Stimulated activated CD8-positive, alpha-beta memory T cell treated with anti-CD3 and anti-CD28 coated beads, Interleukin-7, amount 100 ng/mL, for 24 hours (primary cell): Measurements from ENCODE around the gene SCFD1.
"Not testable (repeated sequence)": the region's sequence is repeated elsewhere in the genome, so short reads cannot be mapped to it uniquely, and the experiment has no call there.

Experiments used
- DNase-seq: peaks from one replicate; pipeline ENCODE4 v3.0.0-alpha.2; 2020; ENCODE audit warnings: low read depth

SCFD1 gene

DNA sequence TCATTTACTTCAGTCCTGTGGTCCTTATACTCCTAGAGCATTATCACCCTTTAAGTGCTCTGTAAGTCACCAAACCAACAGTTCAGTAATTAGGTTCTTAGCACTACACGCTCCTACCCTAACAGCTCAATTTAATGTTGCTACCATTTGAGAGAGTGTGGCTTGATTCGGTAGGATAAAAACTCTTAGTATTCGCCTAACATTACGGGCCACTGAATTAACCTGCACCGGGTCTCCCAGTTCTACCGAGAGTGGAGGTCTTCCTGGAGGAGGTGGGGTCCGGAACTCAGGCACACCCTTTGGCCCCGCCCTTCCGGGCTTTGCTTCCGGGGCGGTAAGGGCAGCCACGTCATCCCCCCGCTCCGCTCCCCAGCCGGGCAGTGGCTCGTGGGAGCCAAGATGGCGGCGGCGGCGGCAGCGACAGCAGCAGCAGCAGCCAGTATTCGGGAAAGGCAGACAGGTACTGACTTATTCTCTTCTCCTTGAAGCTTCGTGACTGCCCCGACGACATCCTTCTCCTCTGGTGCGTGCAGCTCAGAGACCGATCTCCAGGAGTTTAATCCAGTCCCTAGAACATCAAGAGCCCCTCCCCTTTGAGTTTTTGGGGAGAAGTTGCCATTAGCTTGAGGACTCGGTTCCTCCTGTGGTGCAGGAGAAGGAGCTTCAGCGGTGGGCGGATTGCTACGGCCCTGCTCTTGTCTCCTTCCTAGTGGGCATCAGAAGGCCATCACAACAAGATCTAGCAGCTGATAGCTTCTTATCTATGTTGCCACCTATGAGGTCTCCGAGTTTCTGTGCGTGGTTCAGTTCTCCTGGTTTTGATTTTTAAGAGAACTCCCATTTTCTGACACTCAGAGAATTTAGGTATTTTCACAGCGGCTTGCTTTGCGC lies at the start of gene SCFD1:
Gene SCFD1, plus strand, starts transcription at position 380 of the 891 bp plus-strand sequence. Its CDS starts 20 bp downstream, at position 400.
- peak; percentile 82 for DNase-seq

DNA sequence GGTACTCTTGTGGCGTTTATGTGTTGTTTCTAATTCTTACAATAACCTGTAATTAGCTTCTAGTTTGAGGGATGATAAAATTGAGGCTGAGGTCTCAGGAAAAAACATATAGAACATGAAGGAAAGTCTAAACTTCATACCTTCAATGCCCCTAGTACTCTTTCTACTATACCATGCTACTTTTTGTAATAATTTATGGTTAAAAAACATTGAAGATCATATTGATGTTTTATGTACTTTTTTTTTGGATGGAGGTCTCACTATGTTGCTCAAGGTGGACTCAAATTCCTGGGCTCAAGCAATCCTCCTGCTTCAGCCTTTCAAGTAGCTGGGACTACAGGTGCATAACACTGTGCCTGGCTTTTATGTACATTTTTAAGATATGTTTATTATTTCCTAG lies 49.3 kb upstream of the SCFD1 start:
- no peak for DNase-seq

DNA sequence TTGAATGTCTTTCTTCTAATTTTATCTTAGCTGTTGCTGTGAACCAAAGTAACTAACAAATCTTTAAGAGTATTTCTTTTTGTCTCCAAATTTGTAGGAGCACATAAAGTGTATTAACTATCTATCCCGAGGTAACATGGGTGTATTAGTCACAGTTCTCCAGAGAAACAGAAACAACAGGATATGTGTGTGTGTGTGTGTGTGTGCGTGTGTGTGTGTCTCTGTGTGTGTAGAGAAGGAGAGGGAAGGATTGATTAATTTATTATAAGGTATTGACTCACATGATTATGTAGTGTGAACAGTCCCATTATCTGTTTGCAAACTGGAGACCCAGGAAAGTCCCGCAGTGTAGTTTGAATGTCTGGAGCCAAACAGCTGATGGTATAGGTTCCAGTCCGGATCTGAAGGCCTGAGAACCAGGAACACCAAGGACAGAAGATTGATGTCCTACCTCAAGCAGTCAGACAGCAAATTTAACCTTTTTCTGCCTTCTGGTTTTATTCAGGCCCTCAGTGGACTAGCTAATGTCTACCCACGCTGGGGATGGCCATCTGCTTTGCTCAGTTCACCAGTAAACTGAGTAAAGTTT lies 48.8 kb upstream of the SCFD1 start:
- no peak for DNase-seq

GRCh38 chr14:30573966-30574365 lies 48.2 kb upstream of the SCFD1 start:
- DNase-seq: no peak

- not testable (repeated sequence) for DNase-seq
Measured at GRCh38 chr14:30574777-30575176, 47.3 kb upstream of the SCFD1 start.

DNA sequence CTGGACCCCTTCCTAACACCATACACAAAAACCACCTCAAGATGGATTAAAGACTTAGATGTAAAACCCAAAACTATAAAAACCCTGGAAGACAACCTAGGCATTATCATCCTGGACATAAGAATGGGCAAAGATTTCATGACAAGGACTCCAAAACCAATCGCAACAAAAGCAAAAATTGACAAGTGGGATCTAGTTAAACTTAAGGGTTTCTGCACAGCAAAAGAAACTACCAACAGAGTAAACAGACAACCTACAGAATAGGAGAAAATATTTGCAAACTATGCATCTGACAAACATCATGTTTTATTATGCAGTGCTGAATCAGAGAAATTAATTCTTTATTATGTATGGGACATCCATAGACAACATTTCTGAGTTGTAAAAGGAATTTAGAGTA lies 45.8 kb upstream of the SCFD1 start:
- not testable (repeated sequence) for DNase-seq

DNA sequence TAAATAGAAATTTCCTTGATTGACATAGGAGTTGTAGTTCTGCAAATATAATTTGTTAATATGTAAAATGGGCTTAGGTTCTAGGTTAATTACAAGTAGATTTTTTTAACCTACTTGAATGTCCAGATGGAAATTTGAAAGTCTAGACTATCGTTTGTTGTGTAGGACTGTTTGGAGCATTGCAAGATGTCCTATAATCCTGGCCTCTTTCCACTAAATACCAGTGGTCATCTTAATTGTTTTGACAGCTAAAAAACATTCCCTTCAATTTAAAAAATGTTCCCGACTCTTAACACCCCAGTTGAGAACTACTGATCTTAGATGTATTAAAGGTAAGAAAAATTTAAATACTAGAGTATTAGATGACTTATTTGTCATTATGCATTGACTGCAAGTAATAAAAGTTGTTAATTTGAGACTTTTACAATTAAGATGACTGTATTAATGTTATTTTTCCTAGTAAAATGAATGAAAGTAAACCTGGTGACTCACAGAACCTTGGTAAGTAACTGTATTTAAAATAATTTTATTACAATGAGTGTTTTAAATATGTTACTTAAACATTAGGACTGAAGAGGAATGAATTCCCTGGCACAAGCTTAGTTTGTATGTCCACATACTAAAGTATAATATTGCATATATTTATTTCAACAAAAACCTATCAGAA lies 41.4 kb upstream of the SCFD1 start:
- no peak for DNase-seq

DNA sequence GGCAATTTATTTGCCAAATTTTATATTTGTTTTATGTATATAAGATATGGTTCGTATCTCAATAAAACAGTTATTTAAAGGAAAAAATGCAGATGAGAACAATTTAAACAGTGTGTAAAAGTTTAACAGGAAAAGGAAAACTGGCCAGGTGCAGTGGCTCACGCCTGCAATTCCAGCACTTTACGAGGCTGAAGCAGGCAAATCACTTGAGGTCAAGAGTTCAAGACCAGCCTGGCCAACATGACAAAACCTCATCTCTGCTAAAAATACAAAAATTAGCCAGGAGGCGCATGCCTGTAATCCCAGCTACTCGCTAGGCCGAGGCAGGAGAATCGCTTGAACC lies 40.9 kb upstream of the SCFD1 start:
- no peak for DNase-seq

DNA sequence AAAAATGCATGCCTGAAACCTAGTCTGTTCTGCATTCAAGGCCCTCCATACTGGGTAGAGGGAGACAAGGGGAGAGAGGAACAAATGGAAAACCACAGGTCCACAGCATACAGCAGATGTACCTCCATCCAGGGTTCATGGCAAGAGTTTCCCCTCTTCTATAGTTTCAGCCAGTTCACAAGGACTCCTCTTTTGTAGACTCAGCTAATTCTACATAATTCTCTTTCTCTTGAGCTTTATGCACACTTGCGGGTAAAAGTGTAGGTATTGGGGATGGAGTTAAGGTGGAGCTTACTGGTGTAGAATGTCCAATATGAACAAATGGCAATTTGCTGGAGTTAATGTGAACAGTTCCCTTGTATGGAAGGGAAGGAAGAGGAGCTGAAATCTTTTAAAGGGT lies 39.7 kb upstream of the SCFD1 start:
- no peak for DNase-seq

DNA sequence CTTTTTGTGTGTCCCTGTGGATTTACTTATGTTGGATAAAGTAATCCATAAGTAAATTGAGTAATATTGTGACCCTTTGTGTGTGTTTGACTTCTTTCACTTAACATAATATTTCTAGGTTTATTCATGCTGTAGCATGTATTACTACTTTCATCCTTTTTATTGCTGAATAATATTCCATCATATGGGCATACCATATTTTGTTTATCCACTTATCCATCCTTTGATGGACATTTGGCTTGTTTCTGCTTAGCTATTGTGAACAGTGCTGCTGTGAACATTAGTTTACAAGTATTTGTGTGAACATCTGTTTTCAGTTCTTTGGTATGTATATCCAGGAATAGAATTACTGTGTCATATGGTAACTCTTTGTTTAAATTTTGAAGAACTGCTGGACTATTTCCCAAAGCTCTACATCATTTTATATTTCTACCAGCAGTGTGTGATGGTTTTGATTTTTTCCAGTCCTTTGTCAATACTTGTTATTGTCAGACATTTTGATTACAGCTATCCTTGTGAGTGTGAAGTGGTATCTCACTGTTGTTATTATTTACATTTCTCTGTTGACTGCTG lies 38.0 kb upstream of the SCFD1 start:
- no peak for DNase-seq

GRCh38 chr14:30585204-30585603 lies 36.9 kb upstream of the SCFD1 start:
- no peak for DNase-seq

DNA sequence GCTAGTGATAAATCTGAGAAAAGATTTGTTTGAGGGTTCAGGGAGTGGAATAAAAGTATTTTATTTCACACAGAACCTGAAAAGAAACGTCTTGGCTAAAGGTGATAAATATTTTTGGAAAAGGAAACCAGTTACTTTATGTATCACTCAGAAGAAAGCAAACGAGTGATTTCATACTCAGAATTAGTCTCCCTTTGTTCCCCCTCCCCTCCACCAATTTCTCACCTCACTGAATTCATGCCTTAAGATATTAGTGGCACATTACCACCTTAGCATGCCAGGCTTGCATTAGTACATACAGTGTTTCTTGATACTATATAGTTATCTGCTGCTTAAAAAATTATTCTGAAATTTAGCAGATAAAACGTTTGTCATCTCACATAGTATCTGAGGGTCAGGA lies 35.0 kb upstream of the SCFD1 start:
- no peak for DNase-seq

DNA sequence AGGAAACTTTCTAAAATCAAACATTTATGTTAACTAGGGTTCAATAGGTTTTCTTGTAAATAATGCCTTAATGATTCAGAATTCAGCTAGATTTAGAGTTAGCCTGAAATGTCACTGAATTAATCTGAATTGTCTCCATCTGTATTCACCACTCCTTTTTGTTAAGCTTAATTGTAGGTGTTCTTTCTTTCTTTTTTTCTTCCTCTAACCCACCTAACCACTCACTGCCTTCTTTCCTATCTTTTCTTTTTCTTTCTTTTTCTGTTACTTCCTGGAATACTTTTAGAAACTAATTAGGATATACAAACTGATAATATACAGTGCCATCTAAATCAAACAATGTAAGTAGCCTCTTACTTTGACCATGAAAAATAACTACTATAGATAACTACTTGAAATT lies 33.2 kb upstream of the SCFD1 start:
- DNase-seq: no peak

DNA sequence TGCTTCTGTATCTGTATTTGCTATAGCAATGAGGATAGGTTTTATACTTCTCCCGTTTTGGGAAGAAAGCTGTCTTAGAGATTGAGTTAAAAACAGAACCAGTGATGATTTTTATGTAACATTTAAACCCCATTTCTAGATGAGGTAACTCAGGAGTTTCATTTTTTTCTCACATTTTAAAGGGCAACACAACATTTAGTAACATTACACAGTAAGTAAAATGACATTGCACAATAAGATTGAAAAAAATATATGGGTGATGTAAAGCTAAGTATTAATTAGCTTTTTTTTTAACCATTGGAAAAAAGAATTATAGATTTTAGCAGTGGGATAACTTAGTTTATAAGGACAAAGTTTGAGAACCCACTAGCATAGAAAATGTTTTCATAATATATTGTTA lies 25.2 kb upstream of the SCFD1 start:
- no peak for DNase-seq

DNA sequence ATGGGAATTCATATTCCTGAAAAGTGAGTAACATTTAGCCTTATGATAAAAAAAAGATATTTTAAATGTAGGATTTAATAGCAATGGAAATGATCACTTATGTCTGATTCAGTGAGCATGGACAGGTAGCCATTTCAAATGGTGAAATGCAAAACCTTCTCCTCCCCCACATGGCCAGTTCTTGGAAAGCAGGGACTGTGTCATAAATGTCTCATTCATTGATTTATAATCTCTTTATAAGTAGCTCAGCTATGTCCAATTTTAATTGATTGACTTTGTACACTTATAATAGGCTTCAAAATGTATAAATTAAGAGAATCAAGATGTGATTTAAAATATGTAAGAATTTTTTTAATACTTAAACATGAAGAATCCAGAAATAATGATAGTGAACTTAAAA lies 24.6 kb upstream of the SCFD1 start:
- DNase-seq: no peak

- DNase-seq: no peak
Measured at GRCh38 chr14:30600922-30601918, 20.9 kb upstream of the SCFD1 start.

DNA sequence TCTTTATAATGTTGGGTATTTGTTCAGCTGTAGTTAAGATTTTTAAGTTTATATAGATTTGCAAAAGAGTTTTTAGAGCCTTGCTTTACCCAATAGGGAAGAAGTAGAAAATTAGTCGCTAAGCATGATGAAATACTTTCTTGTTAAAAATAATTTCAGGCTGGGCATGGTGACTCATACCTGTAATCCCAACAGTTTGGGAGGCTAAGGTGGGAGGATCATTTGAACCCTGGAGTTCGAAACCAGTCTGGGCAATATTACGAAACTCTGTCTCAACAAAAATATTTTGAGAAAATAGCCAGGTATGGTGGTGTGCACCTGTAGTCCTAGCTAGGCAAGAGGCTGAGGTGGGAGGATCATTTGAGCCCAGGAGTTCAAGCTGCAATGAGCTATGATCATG lies 18.7 kb upstream of the SCFD1 start:
- no peak for DNase-seq

GRCh38 chr14:30604696-30605095 lies 17.4 kb upstream of the SCFD1 start:
- DNase-seq: not testable (repeated sequence)

- DNase-seq: no peak
Measured at GRCh38 chr14:30607156-30607780, 14.9 kb upstream of the SCFD1 start.

DNA sequence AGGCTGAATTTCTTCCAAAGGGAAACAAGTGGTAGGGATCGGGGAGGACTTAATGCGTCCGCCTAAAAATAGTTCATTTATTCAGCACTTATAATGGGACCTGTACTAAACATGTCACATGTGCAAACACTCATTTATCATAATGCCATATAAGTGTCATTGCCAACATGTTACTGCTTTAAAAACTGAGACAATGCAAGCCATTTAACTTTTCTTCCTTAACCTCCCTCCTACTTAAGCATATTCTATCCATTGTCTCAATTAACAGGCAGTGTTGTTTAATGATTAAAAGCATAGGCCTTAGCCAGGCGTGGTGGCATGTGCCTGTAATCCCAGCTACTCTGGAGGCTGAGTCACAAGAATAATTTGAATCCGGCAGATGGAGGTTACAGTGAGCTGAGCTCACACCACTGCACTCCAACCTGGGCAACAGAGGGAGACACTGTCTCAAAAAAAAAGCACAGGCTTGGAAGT lies 13.5 kb upstream of the SCFD1 start:
- DNase-seq: no peak

DNA sequence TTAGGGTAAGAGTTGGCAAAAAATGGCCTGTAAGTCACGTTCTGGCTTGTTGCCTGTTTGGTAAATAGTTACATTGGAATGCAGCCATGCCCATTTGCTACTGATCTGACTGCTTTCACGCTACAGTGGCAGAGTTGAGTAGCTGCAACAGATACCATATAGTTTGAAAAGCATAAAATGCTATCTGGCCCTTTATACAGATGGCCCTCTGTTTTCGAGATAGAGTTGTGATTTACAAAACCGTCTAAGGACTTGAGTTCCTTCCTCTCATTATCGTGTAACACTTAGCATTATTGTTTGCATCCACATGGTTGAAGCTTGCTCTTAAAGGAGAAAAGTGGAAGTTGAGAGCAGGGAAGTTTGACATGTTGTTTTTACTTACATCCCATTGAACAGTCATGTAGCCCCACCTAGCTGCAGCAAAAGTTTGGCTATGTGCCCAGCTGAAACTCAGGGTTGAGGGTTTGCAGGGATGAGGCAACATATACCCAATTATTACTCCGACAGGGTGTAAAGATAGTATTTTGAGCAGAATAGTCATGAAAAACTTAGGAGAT lies 11.3 kb upstream of the SCFD1 start:
- no peak for DNase-seq
